Measurements from ENCODE around the gene RIPK3.

DNA sequence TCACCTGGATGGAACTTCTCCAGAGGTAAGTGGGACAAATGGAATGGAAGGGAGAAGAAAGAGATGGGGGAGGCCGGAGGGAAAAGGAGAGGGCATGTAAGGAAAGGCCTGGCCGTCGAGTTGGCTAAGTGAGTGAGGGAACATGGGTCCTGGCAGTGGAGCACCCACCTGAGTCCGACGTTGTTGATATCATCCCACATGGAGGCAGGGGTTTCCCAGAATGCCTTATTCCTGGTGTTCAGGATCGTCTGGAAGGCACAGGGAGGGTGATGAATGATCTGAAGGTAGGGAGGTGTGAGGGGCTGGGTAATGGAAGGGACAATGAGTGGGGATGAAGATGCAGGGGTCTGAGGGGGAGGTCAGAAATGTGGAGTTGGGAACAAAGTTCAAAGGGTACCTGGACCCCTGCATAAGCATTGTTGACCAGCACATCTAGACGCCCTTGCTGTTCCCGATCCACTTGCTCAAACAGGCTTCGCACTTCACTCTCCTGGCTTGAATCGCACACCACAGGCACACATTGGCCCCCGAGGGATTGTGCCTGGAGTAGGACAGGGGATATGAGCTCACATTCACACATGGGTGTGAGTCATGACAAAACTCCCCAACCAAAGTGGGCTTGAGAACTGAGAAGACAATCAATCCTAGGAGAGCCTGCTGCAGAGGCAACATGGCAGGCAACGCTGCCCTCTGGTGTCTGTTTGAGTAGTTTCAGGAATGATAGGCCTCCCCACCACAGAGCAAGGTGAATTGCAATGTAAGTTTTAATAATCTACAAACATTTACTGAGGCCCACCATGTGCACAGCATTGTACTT is 43.2 kb downstream of the RIPK3 start:
- peak; percentile 76 for TF ChIP-seq CTCF (IDR thresholded peaks at IDR 0.05; ENCODE audit: poor library complexity)
- TF ChIP-seq EZH2 (IDR thresholded peaks at IDR 0.05; ENCODE audit: borderline replicate concordance), result no peak
- TF ChIP-seq EZH2phosphoT487 (IDR thresholded peaks at IDR 0.05; ENCODE audit: low read depth, severe bottlenecking, unreplicated experiment), result no peak
